ENCODE data around the gene BZW2.

Gene BZW2

GRCh38 chr7:16755397-16755796 lies 109.4 kb downstream of the BZW2 start:
- Histone ChIP-seq H3K4me3 (ENCODE audit: low read depth in 1 of 2, low read length in 2 of 2) (peak overlapping the region in 1 of 2 donors; percentile 72), H3K9me3 (ENCODE audit: control insufficient read depth in 1 of 2, low read length in 2 of 2) (no peaks in the 10 kb centered on the region), H3K27me3 (ENCODE audit: low read depth, low read length) (no peaks in the 10 kb centered on the region), H3K36me3 (ENCODE audit: control insufficient read depth in 1 of 2, insufficient read depth in 2 of 2, low read length in 2 of 2) (no peaks in the 10 kb centered on the region), H3K4me1 (ENCODE audit: control insufficient read depth in 1 of 2, insufficient read depth in 2 of 2, low read length in 2 of 2) (peaks cover 0 to 4% of the 10 kb centered on the region in 2 donors), H3K27ac (ENCODE audit: low read length) (peak overlapping the region; percentile 46)
